CD1c-positive myeloid dendritic cell (primary cell): ENCODE measurements around the gene MRFAP1.
A peak's percentile ranks its signal among the peaks of the same experiment; 100 is the strongest.
"Not testable (repeated sequence)": the region's sequence is repeated elsewhere in the genome, so short reads cannot be mapped to it uniquely, and the experiment has no call there.

ENCODE experiments used
- DNase-seq: peaks from one replicate; pipeline ENCODE4 v3.0.0-alpha.2; 2016; ENCODE audit errors: extremely low spot score

MRFAP1 gene

GRCh38 chr4:6633091-6633906 lies 7.2 kb upstream of the MRFAP1 start:
- DNase-seq = peak; percentile 63

GRCh38 chr4:6634746-6635145 lies 5.7 kb upstream of the MRFAP1 start:
- DNase-seq = no peak

GRCh38 chr4:6639137-6639680 lies 1.3 kb upstream of the MRFAP1 start:
- DNase-seq = no peak

- DNase-seq = peak; percentile 55
Measured at GRCh38 chr4:6641164-6641970, 882 bp downstream of the MRFAP1 start.

GRCh38 chr4:6641971-6642320 lies 1.5 kb downstream of the MRFAP1 start:
- DNase-seq = no peak

- DNase-seq = no peak
Measured at GRCh38 chr4:6643141-6643847, 2.8 kb downstream of the MRFAP1 start.

GRCh38 chr4:6644792-6645530 lies 4.5 kb downstream of the MRFAP1 start:
- DNase-seq = no peak

- no peak for DNase-seq
Measured at GRCh38 chr4:6647169-6647568, 6.7 kb downstream of the MRFAP1 start.

- DNase-seq = no peak
Measured at GRCh38 chr4:6647582-6648230, 7.2 kb downstream of the MRFAP1 start.

GRCh38 chr4:6649216-6649615 lies 8.7 kb downstream of the MRFAP1 start:
- DNase-seq = no peak

- DNase-seq = not testable (repeated sequence)
Measured at GRCh38 chr4:6654211-6654610, 13.7 kb downstream of the MRFAP1 start.

GRCh38 chr4:6655291-6655690 lies 14.8 kb downstream of the MRFAP1 start:
- DNase-seq = not testable (repeated sequence)

- no peak for DNase-seq
Measured at GRCh38 chr4:6655924-6656323, 15.4 kb downstream of the MRFAP1 start.

- no peak for DNase-seq
Measured at GRCh38 chr4:6657242-6658208, 17.0 kb downstream of the MRFAP1 start.

GRCh38 chr4:6658209-6658595 lies 17.7 kb downstream of the MRFAP1 start:
- no peak for DNase-seq

GRCh38 chr4:6658597-6659075 lies 18.2 kb downstream of the MRFAP1 start:
- DNase-seq = peak; percentile 51

GRCh38 chr4:6659897-6660296 lies 19.4 kb downstream of the MRFAP1 start:
- no peak for DNase-seq

GRCh38 chr4:6660430-6660829 lies 19.9 kb downstream of the MRFAP1 start:
- no peak for DNase-seq

- DNase-seq = no peak
Measured at GRCh38 chr4:6662591-6662990, 22.1 kb downstream of the MRFAP1 start.
